A673 (cell line): ENCODE data around the gene PEX5L.

Source experiments
- CTCF ChIP-seq: fragments of 300-800, 200-600 bp; sonication (generic); conservative IDR thresholded peaks from 2 replicates; pipeline ENCODE4 v1.5.1; 2017; ENCODE audit warnings: low read depth, mild to moderate bottlenecking, antibody characterized with exemption, low read length, moderate library complexity, mixed read lengths
- EZH2 ChIP-seq: fragments of 200-600 bp; sonication (generic); IDR thresholded peaks from 2 replicates; pipeline ENCODE4 v1.6.1; 2017; ENCODE audit warnings: borderline replicate concordance, low read depth, mild to moderate bottlenecking, mixed read lengths, antibody characterized with exemption, low read length; ENCODE audit not compliant: poor library complexity, severe bottlenecking

GRCh38 chr3:180036092-180036670 lies 556 bp downstream of the PEX5L start:
- TF ChIP-seq CTCF = no peak
- no peak for TF ChIP-seq EZH2
